HG03558 (cell line): Measurements from ENCODE around the gene USB1.

Experiments
- ATAC-seq: cut with Tn5 transposase; IDR thresholded peaks from one replicate; pipeline ENCODE4 v1.9.1; 2021; ENCODE audit warnings: moderate number of reproducible peaks; ENCODE audit not compliant: unreplicated experiment; ENCODE audit errors: extremely low read depth

Gene USB1

GRCh38 chr16:58000706-58001676 is at the start of gene USB1:
TSS of gene USB1 (plus strand) at chr16:58001407. CDS start at chr16:58001484, 77 bp downstream.
- ATAC-seq, result peak; percentile 66

- no peak for ATAC-seq
Observed at GRCh38 chr16:57952909-57953308, 48.3 kb upstream of the USB1 start.

- ATAC-seq, result no peak
Observed at GRCh38 chr16:57953857-57954256, 47.4 kb upstream of the USB1 start.

- ATAC-seq, result no peak
Observed at GRCh38 chr16:57955572-57956188, 45.5 kb upstream of the USB1 start.

- no peak for ATAC-seq
Observed at GRCh38 chr16:57956270-57956808, 44.9 kb upstream of the USB1 start.

- no peak for ATAC-seq
Observed at GRCh38 chr16:57956924-57957672, 44.1 kb upstream of the USB1 start.

- no peak for ATAC-seq
Observed at GRCh38 chr16:57957673-57958392, 43.4 kb upstream of the USB1 start.

GRCh38 chr16:57958544-57958943 is 42.7 kb upstream of the USB1 start:
- no peak for ATAC-seq

- no peak for ATAC-seq
Observed at GRCh38 chr16:57959121-57959520, 42.1 kb upstream of the USB1 start.

- no peak for ATAC-seq
Observed at GRCh38 chr16:57959804-57960203, 41.4 kb upstream of the USB1 start.

GRCh38 chr16:57960310-57960709 is 40.9 kb upstream of the USB1 start:
- ATAC-seq, result no peak

GRCh38 chr16:57960826-57961472 is 40.3 kb upstream of the USB1 start:
- ATAC-seq, result no peak

GRCh38 chr16:57961538-57961937 is 39.7 kb upstream of the USB1 start:
- ATAC-seq, result no peak

- no peak for ATAC-seq
Observed at GRCh38 chr16:57962046-57962445, 39.2 kb upstream of the USB1 start.

- no peak for ATAC-seq
Observed at GRCh38 chr16:57962756-57963155, 38.5 kb upstream of the USB1 start.

- no peak for ATAC-seq
Observed at GRCh38 chr16:57964157-57964700, 37.0 kb upstream of the USB1 start.

GRCh38 chr16:57966204-57966771 is 34.9 kb upstream of the USB1 start:
- ATAC-seq, result no peak

- ATAC-seq, result no peak
Observed at GRCh38 chr16:57966986-57967385, 34.2 kb upstream of the USB1 start.

- no peak for ATAC-seq
Observed at GRCh38 chr16:57967916-57968315, 33.3 kb upstream of the USB1 start.
